ENCODE data around the gene PRSS23. TPM values are rescaled to one million over a fixed set of nuclear protein-coding genes. Genes with fewer than 3 reads are reported as not detected.

The PRSS23 gene
- polyA plus RNA-seq (2011; rRNA removed): 50.3 and 58.0 TPM in 2 replicates
- 68.5 and 75.3 TPM in 2 replicates for polyA minus RNA-seq (2011; rRNA and poly(A)+ RNA removed)

GRCh38 chr11:86800076-86800959 lies at the start of gene PRSS23:
Gene PRSS23, plus strand, starts transcription at chr11:86800542. Its CDS starts 7,102 bp downstream, at chr11:86807644.
- H3K9me3 ChIP-seq (ENCODE audit: control insufficient read depth, insufficient read depth, low read length): no peaks in the 10 kb centered on the region; the same call in 1 of the 2 replicates
- no peak for TF ChIP-seq CTCF (IDR thresholded peaks at IDR 0.05; ENCODE audit: low read depth, low read length)
- no peak within 1 kb of the TSS for H3K27ac ChIP-seq (ENCODE audit: low read depth, low read length)
- H3K4me3 ChIP-seq (ENCODE audit: low read depth, low read length): peak within 1 kb of the TSS; percentile 73
- H3K27me3 ChIP-seq (ENCODE audit: control insufficient read depth, insufficient read depth, low read length): no peaks in the 10 kb centered on the region
- no peak for DNase-seq (ENCODE audit: low read depth, low spot score)
- CTCF ChIA-PET: interaction anchor here (1.0 to 4.3 kb wide), 4 partner anchors 17 to 440 kb away, joined by 3 to 34 read pairs (median 13); no protein-coding TSS in a partner anchor
- POLR2A ChIA-PET: interaction anchor here (0.6 to 1.8 kb wide), 3 partner anchors 59 to 404 kb away, joined by 4 to 7 read pairs (median 5); no protein-coding TSS in a partner anchor

GRCh38 chr11:86753459-86753858 lies 46.9 kb upstream of the PRSS23 start:
- no peaks in the 10 kb centered on the region for H3K9me3 ChIP-seq (ENCODE audit: control insufficient read depth, insufficient read depth, low read length)
- POLR2A ChIA-PET: no interaction called here
- no peak overlapping the region for H3K27ac ChIP-seq (ENCODE audit: low read depth, low read length)
- DNase-seq (ENCODE audit: low read depth, low spot score): no peak
- H3K4me3 ChIP-seq (ENCODE audit: low read depth, low read length): no peak overlapping the region
- H3K27me3 ChIP-seq (ENCODE audit: control insufficient read depth, insufficient read depth, low read length): no peaks in the 10 kb centered on the region
- CTCF ChIA-PET: interaction anchor here (1.6 kb wide), 1 partner anchor 145 kb away, joined by 5 read pairs; no protein-coding TSS in a partner anchor
- no peak for TF ChIP-seq CTCF (IDR thresholded peaks at IDR 0.05; ENCODE audit: low read depth, low read length)

GRCh38 chr11:86755146-86755545 lies 45.2 kb upstream of the PRSS23 start:
- no peak for TF ChIP-seq CTCF (IDR thresholded peaks at IDR 0.05; ENCODE audit: low read depth, low read length)
- ChIA-PET POLR2A (no interaction called here), CTCF (interaction anchor here (0.6 kb wide), 1 partner anchor 32 kb away, joined by 3 read pairs; no protein-coding TSS in a partner anchor)
- no peaks in the 10 kb centered on the region for H3K9me3 ChIP-seq (ENCODE audit: control insufficient read depth, insufficient read depth, low read length)
- no peaks in the 10 kb centered on the region for H3K27me3 ChIP-seq (ENCODE audit: control insufficient read depth, insufficient read depth, low read length)
- no peak for DNase-seq (ENCODE audit: low read depth, low spot score)
- no peak overlapping the region for H3K4me3 ChIP-seq (ENCODE audit: low read depth, low read length)
- H3K27ac ChIP-seq (ENCODE audit: low read depth, low read length): no peak overlapping the region

DNA sequence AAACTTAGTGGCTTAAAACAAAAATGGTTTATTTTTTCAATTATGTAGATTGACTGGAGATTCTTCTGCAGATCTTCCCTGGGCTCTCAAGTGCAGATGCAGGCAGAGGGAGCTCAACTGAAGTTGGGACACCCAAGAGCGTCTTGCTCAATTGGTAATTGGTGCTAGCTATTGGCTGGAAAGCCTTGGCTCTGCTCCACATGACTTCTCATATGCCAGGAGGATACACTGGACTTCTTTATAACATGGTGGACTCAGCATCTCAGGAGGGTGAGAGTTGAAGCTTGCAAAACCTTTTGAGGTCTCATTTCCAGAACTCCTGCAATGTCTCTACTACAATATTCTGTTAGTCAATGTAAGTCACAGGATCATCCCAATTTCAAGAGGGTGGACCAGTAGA lies 42.2 kb upstream of the PRSS23 start:
- no peak for TF ChIP-seq CTCF (IDR thresholded peaks at IDR 0.05; ENCODE audit: low read depth, low read length)
- no peak overlapping the region for H3K4me3 ChIP-seq (ENCODE audit: low read depth, low read length)
- no peak for DNase-seq (ENCODE audit: low read depth, low spot score)
- H3K9me3 ChIP-seq (ENCODE audit: control insufficient read depth, insufficient read depth, low read length): no peaks in the 10 kb centered on the region
- H3K27ac ChIP-seq (ENCODE audit: low read depth, low read length): no peak overlapping the region
- H3K27me3 ChIP-seq (ENCODE audit: control insufficient read depth, insufficient read depth, low read length): no peaks in the 10 kb centered on the region
- ChIA-PET CTCF (no interaction called here), POLR2A (no interaction called here)

GRCh38 chr11:86760577-86760976 lies 39.8 kb upstream of the PRSS23 start:
- TF ChIP-seq CTCF (IDR thresholded peaks at IDR 0.05; ENCODE audit: low read depth, low read length): no peak
- H3K27ac ChIP-seq (ENCODE audit: low read depth, low read length): no peak overlapping the region
- CTCF ChIA-PET: interaction anchor here (0.8 to 2.8 kb wide), 5 partner anchors 13 to 400 kb away, joined by 3 to 17 read pairs (median 3); no protein-coding TSS in a partner anchor
- H3K9me3 ChIP-seq (ENCODE audit: control insufficient read depth, insufficient read depth, low read length): no peaks in the 10 kb centered on the region
- DNase-seq (ENCODE audit: low read depth, low spot score): no peak
- H3K4me3 ChIP-seq (ENCODE audit: low read depth, low read length): no peak overlapping the region
- H3K27me3 ChIP-seq (ENCODE audit: control insufficient read depth, insufficient read depth, low read length): no peaks in the 10 kb centered on the region
- POLR2A ChIA-PET: interaction anchor here (1.0 kb wide), 1 partner anchor 20 kb away, joined by 5 read pairs; no protein-coding TSS in a partner anchor

All from AG04450 (cell line).